Measurements from ENCODE around the gene STAG3.

The STAG3 gene

GRCh38 chr7:100156331-100157068 lies 21.2 kb upstream of the STAG3 start:
- no peak for DNase-seq

- DNase-seq = no peak
These were observed 20.7 kb upstream of the STAG3 start for GRCh38 chr7:100157069-100157333.

GRCh38 chr7:100157334-100158228 lies 20.1 kb upstream of the STAG3 start:
- no peak for DNase-seq

DNA sequence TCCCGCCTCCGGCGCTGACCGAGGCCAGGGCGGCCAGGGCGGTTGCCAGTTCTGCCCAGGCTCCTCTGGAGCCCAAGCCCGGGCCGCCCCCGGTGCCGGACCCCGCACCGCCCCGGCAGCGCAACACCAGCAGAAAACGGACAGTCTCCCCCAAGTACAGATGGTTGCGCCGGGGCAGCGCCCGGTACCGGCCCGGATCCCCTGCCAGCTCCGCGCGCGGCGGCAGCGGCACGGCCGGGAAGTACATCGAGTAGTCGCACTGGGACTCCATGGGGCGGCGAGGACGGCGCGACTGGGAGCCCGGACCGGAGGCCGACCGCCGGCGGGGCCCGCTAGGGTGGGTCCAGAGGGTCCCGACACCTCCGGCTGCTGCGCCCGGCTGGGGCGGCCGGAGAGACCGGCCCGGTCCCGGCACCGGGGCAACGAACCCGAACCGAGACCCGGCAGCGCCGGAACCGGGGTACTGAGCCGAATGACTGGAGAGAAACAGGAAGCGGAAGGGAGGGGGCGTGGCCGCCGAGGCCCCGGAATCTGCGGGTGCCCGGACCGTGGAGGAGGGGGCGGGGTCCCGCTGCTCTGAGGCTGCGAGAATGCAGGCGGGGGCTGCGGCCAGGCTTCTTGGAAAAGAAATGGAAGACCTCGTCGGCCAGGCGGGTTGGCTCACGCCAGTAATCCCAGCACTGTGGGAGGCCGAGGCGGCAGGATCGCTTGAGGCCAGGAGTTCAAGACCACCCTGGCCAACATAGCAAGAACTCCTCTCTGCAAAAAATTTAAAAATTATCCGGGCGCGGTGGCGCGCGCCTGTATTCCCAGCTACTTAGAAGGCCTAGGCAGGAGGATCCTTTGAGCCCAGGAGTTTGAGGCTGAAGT lies 19.3 kb upstream of the STAG3 start, which contains the start of gene TRAPPC14:
Gene TRAPPC14 (minus strand): TSS at position 495 of the 870 bp plus-strand sequence. CDS start 224 bp downstream, at position 271.
- peak; percentile 60 for DNase-seq

DNA sequence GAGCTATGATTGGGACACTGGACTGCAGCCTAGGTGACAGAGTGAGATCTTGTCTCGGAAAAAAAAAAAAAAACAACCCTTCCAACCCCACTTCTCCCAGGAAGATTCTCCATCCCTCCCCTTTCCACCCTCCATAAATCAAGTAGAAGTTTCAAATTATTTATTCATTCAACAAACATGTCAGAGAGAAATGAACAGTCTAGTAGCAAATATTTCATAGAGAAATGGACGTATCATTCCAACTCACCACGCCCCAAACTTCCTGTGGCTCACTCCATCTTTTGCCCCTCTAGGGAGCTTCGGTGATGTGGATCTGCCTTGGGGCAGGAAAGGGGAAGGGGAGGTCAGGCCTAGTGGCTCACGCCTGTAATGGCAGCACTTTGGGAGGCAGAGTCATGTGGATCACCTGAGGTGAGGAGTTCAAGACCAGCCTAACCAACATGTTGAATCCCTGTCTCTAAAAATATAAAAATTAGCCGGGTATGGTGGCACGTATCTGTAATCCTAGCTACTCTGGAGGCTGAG lies 18.6 kb upstream of the STAG3 start:
- no peak for DNase-seq

GRCh38 chr7:100160067-100160466 lies 17.7 kb upstream of the STAG3 start:
- no peak for DNase-seq

- DNase-seq = no peak
These were observed 14.6 kb upstream of the STAG3 start for GRCh38 chr7:100163006-100163531.

DNA sequence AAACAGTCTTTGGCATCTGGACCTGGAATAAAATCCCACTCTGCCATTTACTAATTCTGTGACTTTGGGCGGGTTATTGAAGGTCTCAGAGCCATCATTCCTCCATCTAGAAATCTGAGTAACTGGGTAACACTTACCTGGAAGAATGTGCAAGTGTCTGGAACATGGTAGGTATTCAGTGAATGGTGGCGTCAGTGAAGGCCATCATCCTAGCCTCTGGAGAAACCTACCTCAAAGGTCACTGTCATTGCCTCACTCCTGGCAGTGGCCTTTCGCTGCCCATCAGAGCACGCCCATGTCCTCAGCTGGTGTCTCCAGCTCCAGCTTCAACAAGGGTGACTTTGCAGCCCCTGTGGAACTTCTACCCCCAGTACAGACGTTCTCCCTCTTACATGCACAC lies 13.8 kb upstream of the STAG3 start:
- DNase-seq = no peak

DNA sequence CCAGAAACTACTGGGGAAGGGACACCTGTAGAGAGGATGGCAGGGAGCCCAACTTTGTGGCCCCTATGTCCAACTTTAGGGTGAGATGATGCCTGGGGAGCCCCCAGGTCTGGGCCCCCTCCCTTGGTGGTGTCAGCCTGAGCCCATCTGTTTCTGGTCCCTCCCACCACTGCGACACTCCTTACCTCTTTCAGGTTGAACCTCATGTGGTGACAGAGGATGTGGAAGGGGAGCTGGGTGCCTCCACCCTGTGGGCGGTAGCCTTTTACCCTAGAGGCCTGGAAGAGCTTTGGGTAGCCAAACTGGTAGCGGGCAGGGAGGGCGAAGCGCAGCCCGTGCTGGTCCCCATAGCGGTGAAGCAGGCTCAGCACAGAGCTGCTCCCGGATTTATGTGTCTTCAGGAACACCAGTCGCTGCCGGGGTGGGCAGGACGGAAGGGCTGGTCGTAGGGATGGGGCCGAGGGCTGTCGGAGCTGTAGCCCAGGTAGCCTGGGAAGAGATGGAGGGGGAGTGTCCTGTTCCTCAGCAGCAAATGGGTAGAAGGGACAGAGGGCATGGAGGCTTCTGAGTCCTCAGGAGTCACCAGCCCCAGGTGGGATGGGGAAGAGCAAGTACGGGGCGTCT lies 11.3 kb upstream of the STAG3 start:
- DNase-seq = no peak

DNA sequence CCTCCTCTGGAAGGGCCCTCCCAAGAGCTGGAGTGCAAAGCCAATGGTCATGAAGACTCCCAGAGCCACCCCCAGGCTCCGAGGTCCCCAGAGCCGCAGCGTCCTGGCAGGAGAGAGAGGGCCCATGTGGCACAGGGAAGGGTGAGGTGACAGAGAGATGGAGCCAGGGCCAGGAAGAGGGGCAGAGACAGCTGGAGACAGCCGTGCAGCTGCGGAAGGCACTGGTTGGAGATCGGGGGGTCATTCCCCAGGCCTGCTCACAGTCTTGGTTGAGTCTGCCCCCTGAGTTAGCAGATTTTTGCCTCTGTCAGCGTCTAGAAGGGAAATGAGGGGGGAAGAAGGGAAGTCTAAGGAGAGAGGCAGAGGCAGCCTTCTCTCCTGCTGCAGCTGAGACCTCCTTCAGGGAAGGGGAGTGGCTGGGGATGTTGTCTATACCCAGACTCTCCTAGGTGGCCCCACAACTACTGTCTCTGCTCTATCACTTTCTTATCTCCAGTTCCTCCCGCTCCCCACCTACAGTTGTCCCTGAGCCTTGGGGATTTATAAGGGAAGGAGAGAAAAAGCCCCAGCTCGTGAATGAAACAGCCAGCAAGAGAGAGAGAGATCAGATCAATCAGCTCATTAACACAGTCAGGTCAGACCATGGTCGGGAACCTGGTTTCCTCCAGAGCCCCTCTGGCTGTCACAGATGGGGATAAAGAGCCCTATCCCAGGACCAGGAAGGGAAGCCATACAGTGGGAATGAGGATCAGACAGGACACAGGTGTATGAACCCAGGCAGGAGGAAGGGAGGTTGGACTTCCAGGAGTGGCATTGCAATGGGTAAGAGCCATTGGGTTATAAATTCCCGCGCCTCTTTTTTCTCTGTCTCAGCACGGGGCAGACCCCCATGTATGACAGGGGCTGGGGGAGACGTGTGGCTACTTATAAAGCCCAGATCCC lies 10.5 kb upstream of the STAG3 start:
- DNase-seq = no peak

DNA sequence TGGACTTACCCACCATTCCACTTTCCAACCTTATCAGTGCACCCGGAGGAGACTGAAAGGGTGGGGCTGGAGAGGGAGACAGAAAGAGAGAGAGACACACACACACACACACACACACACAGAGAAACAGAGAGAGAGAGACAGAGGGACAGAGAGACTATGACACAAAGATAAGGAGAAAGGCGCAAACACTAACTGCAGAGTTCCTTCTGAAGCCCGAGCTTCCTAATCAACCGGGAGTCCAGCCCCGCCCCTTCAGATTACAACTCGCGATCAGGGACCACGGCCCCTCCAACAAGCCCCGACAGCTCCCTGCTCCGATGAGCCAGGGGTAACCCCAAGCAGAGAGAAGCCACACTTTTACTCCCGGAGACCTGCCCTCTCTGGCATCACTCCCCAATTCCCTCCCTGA lies 9.8 kb upstream of the STAG3 start:
- no peak for DNase-seq

DNA sequence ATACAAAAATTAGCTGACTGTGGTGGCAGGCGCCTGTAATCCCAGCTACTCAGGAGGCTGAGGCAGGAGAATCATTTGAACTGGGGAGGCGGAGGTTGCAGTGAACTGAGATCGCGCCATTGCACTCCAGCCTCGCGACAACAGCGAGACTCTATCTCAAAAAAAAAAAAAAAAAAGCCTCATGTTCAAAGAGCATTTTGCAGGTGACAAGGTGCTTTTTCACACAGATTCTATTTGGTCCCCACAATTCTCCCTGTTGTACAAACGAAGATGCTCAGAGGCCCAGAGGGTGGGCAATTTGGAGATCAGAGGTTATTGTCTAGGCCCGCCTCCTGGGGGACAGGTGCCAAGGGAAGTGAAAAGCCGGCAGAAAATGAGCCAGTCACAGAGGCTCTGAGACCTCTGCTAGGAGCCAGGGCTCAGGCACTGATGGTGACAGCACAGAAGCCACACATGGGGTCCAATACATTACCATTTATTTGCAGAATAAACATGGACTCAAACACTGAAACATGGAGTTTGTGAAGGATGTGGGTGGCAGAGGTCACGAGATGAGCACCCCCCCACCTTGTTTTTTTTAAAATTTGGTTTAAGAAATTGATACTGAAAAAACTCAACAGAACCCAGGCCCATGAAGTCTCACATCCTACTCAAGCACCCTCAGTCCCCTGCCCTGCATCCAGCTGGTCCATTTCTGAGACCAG lies 8.4 kb upstream of the STAG3 start:
- DNase-seq = no peak

- no peak for DNase-seq
These were observed 7.4 kb upstream of the STAG3 start for GRCh38 chr7:100170101-100170897.

GRCh38 chr7:100171087-100171681 lies 6.5 kb upstream of the STAG3 start:
- no peak for DNase-seq

DNA sequence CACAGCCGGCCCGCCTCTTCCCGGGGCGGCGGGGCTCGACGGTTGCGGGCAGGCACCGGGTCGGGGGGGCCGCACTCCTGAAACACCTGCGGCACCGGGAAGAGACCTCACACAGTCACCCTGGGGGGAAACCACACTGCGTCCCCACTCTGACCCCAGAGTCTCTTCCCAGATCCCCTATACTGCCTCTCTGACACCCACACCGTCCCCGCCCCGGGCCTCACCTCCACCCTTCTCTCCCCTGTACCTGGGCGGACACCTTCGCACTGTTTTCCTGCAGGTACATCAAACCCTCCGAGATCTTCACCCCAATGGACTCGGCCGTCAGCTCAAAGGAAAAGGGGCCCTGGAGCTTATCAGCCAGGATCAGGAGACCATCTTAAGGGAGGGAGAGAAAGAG lies 5.9 kb upstream of the STAG3 start:
- DNase-seq = no peak

DNA sequence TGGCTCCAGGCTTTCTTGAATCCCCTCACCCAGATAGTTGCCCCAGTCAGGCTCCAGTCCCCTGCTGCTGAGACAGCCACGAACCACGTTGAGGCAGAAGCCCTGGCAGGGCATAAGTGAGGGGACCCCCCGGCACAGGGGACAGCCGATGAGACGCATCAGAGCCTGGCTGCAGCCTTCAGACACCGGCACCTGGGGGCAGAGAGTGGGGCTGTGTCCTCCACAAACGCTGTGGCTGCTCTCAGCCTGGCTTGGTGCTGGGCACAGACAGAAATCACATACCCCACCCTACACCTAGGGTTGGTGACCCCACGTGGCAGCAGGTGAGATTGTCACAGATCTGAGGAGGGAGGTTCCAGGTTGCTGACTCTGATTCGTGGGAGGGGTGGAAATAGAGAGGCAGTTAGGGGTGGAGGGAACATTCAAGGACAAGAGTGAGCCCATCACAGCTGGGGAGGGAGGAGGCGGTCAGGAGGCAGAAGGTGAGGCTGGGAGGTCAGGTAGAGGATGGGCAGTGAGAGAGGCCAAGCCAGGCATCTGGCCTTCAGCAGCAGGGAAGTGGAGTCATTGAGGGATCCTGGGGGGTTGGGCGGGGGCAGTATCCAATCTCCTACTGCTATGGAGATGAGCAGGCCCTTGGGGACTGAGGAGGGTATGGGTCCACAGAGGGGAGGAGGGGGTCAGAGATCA lies 3.8 kb upstream of the STAG3 start:
- no peak for DNase-seq

- no peak for DNase-seq
These were observed 3.1 kb upstream of the STAG3 start for GRCh38 chr7:100174582-100174981.

GRCh38 chr7:100175296-100175935 lies 2.3 kb upstream of the STAG3 start:
- no peak for DNase-seq
